Measurements from ENCODE around the gene RBMS3.
"Not testable (repeated sequence)": the region's sequence is repeated elsewhere in the genome, so short reads cannot be mapped to it uniquely, and the experiment has no call there.

RBMS3 gene

DNA sequence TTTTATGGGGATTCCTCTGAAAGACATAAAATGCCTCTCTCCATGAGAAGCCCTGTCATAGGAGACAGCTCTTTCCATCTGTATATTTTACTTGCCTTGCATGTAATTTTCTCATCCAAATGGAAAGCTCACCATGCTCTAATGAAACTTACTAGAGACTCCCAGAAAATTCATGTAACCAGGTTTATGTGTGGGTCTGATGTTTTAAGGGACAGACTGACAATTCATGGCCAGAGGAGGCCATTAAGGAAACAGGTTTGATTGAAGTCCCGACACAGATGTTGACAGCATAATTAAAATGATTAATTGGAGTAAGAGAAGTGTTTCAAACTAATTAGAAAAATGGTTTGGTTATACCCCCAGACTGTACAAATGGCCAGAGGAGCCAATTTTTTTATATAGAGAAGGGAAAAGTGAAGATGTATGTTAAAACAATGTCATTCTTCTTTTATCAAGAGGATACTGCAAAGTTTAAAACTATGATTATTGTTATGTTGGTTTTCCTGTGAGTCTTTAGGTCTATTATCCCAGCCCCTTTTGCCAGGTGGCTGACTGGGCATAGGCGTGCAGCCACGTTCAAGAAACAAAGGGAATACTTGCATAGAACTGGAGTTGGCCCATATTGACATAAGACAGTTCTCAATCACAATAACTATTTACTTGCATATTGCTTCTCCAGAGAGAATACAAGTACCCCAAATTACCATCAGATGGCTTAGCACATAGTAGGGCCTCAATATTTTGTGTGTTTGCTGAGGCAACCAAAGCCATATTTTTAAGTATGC lies 64.8 kb downstream of the RBMS3 start:
- DNase-seq, result no peak

DNA sequence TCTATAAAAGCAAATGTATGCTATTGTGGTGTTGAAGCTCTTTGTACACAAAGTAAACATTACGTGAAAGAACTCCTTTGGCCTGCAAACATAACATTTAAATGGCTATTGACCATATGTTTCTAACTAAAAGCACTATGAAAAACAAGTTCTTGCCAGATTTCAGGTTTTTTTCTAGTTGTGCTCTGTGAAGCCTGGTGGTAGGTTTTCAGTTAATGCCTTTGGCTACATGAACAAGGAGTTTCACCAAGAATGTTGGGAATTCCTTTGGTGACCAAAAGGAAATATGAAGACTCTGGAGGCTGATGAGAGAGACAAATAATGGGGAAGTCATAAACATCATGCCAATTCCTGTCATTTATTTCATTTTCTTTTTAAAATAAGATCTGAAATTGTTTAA lies 66.0 kb downstream of the RBMS3 start:
- no peak for DNase-seq

DNA sequence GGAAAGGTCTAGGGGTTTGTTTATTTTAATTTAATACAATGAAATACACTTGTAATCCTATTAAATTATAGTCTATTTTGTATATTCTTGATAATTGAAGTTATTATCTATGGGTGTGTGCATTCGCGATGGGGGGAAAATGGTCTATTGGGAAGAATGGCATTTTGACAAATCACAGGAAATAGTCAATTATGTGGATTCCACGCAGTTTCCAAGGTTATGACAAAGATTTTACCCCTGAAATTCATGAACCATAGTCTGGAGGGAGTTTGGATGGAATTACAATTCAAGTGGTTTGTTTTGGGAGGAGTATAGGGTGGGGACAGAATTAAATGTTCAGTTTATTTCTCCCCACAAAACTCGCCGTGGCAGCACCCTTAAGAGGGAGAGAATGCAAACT lies 66.5 kb downstream of the RBMS3 start:
- no peak for DNase-seq

DNA sequence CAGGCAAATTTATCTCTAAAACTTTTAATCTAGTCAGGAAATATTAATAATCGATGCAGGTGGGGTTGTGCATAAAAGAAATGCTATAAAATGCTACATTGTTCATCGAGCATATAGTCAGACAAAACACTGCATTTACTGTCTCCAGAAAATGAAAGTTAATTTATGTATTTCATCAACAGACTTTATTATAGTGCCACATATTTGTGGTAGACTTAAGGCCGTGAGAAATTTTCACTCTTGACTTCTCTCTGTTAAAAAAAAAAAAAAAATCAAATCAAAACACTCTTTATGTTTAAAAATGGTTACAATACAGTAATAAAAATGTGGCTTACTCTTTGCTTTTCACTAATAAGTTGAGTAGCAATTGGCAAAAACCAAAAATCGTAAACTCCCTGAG lies 67.4 kb downstream of the RBMS3 start:
- DNase-seq, result no peak

DNA sequence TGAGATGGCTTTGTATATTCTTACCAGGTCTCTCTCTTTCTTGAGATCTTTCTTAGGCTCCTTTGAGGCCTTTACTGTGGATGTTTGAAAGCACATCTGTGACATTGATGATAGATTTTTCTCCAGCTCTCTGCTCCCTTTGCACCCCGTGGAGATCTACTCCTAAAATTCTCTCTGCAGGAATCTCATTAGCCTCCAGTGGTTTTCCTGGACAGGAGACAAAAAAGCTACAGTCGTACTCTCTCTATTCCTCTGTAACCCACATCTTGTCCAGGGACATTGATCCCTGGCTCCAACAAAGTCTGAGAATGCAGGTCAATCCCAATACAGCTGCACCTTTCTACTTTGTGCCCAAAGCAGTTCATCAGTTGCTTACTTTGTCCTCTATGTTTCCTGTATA lies 68.2 kb downstream of the RBMS3 start:
- no peak for DNase-seq

DNA sequence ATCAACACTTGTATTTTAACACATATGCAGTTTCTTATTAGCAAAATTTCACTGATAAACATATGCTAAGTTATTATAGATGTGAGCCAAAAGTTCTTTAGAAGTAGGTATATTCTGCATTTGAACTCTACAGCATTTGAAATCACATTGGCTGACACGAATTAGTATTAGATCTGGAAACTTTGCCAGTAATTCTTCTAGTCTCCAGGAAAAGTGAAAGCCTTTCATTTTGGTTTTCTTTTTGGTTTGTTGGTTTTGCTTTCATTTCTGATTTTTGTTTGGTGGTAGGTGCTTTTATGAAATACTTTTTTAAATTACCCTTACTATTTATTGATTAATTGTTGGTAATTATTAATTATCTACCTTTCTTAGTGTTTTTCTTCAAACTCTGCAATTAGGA lies 72.9 kb downstream of the RBMS3 start:
- no peak for DNase-seq

DNA sequence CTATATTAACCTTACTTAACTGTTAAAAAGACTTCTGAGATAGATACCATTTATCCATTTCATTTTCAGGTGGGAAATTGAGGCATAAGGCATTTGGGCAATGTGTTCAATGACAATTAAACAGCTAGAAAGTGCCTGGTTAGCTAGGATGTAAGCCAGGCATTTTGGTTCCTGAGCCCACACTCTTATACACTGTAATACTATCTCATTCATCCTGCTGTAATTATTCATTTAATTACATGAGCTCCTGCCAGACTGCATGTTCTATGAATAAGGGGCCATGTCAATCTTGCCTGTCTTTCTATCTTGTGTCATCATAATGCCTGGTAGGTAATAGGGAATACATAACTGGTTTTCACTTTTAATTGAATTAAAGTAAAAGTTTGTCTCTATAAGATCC lies 74.0 kb downstream of the RBMS3 start:
- no peak for DNase-seq

DNA sequence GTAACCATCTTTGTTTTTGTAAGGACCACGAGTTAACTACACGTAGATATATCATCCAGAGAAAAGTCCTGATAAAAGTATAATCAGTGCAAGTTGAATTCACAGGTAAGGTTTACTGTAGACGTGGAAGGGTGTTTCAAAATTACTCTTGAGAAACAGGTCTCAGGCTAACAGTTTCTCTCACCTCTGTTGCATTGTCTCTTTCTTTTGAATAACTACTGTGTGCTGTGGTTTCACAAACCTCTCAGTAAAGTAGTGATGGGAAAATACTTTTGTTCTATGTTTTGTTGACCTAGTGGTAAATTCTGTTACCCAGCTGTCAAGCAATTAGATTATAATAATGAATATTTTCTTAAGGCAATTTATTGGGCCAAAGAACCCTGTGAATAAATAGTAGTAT lies 75.2 kb downstream of the RBMS3 start:
- no peak for DNase-seq

DNA sequence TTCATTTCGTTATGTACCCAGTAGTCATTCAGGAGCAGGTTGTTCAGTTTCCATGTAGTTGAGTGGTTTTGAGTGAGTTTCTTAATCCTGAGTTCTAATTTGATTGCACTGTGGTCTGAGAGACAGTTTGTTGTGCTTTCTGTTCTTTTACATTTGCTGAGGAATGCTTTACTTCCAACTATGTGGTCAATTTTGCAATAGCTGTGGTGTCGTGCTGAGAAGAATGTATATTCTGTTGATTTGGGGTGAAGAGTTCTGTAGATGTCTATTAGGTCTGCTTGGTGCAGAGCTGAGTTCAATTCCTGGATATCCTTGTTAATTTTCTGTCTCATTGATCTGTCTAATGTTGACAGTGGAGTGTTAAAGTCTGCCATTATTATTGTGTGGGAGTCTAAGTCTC lies 79.4 kb downstream of the RBMS3 start:
- not testable (repeated sequence) for DNase-seq

DNA sequence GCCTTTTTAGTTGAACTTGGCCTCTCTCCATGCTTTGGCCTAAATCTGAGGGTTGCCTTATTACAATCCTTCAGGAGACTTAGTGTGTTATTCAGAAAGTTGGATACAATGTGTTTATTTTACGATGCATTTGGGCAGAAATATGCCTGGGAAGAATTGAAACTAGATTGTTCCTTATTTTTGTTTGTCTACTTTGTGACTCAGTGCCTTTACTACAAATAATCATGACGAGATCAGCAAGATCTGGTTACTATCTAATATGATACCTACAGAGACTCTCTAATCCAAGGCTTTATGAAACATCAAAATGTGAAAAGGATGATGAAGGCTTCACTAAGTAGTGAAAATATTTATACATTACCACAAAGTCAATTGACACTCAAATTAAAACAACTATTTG lies 82.2 kb downstream of the RBMS3 start:
- DNase-seq, result no peak

DNA sequence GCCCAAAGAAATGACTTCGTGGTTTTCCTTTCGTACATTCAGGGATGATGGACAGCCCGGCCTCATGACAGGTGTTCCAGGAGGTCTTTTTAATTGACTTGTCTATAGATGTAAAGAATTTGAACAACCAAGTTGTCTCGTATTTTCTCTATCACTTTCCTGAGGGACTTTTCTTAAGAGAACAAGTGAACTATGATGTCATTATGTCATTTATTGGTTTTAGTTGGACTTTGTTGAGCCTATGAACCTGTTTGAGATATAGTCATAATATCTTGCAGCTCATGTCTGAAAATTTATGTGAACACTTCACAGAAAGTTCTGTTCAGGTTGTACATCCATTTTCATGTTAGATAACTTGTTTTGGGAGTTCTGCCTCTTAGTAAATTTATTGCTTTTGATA lies 89.2 kb downstream of the RBMS3 start:
- DNase-seq, result no peak

DNA sequence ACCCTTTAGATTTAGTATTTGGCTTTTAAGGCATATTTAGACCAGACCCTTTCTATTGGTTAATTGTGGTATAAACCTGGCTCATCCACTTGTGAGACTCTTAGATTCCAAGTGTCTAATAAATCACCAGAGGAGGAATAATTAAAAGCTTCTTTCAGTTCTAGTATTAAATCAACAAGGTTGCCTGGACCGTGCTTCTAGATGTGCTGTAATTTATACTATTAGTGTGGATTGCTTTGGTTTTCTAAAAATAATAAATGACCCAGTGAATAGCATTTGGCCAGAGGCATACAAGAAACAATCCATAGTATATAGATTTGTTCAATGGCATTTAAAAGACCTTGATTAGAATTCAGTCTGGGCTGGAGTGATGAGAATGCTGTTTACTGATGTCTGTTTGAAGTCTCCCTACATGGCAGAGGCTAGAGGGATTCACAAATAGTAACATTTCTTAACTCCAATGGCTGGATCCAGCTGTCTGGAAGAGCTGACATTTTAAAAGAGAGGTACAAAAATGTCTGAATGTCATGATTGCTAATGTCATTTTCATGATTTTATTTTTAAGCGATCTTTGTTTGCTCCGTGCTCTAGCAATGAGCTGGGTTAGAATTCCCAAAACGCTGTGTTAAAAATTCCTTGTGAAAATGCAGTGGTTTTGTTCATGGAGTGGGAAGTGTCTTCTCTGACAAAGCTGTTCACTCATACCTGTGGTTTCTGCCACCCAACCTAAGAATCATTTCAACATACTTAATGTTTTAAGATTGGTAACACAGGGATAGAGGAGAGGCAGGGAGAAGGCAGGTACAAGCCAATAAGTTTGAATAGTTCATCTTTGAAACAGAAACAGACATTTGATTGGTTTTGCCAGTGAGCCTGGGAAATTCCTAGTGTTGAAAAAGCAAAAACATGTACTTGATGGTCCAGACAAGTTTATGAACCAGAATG lies 89.9 kb downstream of the RBMS3 start:
- DNase-seq, result no peak

DNA sequence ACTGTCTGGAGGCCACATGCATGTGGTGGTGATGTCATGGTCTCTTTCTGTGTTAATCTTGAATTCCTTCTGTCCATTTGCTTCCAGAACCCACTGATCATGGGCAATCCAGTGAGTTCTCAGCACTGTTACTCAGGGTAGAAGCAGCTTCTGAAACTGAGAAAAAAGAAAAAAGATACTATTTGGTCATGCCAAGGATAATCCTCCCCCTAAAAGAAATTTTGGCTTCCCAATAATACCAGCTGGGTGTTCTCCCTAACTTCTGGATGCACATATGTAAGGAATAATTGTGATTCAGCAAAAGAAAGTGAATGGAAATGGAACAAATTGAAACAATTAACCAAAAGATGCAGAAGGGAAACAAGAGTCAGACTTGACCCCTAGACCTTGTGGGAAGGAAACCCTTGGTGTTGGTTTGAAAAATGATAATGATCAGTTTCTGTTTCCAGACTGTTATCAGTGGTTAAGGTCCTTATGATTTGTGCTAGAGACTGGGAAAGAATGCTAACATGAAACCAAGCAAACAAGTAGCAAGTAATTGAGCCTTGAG lies 92.3 kb downstream of the RBMS3 start:
- DNase-seq, result no peak

DNA sequence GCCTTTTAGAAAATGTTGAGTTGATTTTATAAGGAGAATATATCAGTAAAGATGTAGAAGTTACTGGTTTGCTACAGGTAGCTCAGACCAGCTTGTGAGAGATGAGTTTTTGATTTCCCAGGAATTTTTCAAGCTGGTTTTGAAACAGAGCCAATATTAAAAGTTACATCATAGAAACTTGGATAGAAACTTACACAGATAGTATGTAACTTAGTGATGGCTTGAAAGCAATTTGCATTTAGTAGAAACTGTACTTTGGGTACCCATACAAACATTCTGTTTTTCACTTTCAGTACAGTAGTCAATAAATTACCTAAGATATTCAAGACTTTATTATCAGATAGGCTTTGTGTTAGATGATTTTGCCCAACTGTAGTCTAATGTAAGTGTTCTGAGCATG lies 93.4 kb downstream of the RBMS3 start:
- no peak for DNase-seq

DNA sequence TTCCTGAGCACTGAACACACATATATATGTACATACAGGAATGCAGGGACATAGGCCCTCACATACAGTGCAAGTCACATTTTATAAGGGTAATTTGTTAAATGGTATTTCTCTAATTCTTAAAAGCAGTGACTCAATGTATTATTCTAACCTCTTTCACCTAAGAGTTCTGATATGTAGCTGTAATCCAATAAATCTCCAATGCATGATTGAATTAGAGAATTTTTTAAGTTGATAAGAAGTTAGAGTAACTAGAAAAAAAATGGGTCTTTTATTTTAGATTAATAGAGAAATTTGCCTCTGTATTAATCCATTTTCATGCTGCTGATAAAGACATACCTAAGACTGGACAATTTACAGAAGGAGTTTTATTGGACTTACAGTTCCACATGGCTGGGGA lies 98.2 kb downstream of the RBMS3 start:
- no peak for DNase-seq

DNA sequence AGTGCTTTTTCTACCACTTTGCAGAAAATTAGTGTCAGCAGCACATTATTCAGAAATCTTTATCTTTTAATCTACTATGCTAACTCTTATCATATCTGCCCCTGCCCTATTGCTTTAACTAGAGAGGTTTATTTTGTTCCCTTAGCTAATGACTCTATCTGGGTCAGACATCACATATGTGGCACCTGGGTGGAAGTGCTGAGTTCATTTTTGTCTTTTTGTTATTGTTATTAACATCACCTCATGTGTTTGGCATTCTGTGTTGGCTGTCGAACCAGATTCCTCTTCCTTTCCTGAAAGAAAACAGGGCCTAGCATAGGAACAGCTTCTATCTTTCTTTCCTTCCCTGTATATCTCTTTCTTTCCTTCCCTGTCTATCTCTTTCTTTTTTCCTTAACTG lies 100.7 kb downstream of the RBMS3 start:
- DNase-seq, result no peak

DNA sequence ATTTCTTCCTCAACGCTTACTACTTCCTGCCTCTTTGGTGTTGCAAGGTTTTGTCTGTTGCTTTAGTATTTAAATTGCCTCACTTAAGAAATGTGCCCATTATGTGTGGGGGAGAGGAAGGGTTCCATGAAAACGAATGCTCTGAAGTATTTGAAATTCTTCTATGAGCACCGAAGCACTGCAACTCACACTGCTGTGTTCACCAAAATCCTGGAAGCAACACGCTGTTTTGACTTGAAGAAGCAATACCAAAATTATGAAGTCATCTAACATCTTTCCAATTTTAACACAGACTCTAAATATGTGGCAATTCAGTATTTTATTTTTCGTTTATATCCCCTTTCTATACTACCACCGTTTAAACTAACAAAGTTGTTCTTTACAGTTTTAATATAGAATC lies 101.5 kb downstream of the RBMS3 start:
- DNase-seq, result no peak

DNA sequence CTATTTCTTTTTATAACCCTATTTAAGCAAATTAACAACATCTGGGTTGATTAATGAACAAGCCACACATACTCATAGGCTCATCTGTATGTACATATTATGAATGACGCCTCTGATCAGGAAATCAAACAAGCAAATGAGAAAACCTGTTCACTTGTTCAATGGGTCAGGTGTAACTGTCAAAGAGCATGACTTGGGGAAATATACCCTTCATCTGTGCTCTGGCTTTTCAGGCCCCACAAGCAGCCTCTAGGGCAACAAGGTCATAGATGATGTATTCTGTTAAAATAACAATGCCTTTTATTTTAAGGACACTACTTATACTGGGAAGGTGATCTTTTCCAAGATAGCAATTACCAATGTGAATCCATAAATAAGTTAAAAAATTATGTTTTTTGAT lies 102.0 kb downstream of the RBMS3 start:
- DNase-seq, result no peak

DNA sequence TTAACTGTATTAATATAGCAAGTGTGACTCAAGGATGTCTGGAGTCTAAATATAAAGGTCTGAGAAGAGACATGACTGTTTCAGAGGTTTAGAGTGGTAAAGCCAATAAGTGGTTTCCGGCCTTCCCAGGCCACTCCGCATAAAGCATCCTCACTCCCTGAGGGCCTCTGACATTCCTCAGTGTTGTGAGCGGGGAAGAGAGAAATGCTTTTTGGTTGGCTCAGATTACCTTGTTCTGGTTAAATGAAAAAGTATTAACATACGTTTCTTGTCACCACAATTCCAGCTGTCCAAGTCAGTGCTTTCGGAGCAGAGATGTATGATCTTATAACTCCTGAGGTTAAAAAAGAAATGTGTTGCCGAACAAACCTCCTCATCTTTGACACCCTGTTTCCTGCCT lies 103.8 kb downstream of the RBMS3 start:
- no peak for DNase-seq

DNA sequence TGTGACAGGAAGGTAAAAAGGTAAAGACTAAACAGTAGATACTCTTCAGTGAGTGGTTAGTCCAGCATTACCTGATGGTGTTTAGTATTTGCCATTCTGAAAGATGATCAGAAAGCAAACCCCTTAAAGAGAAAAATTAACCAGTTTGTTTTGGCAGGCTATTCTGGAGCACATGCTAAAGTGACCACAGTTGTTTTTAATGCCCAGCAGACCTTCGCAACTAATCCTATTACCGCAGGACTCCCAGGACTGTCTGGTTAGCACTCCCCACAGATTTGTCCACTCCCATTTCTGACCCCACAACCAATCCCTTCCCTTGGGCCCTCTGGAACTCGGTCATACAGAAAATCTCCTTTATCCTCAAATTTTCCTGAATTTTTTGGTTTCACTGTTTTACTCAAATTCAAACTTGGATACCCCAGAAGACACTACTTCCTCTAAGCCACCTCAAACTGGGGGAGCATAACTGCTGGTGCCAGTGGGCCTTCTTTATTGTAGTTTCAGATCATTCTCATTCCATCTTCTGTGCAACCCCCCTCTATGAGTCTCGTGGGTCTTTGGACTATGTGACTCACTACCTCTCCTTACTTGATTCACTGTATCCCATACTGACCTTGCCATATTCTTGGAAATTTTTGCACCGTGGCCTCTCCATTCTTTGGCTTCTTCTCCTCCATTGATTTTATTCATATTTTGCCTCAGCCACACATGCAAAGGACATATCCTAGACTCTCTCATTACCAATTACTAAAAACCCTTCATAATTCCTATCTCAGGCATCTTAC lies 104.4 kb downstream of the RBMS3 start:
- DNase-seq, result no peak

DNA sequence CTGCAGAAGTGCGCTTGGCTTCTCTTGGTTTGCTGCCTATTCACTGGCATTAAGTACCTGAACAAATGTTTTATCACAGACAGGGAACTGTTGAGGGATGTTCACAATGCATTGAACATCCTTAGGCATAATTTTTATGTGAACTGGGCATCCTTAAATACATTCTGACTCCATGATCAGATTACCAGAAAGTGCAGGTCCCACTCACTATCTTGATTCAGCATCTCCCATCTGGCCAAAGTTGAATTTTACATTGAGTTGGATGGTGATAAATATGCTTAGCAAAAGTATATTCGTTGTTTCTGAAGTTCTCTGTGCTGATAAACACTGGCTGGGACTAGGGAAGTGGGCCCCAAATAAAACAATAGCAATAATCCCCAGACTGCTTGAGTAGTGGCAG lies 108.5 kb downstream of the RBMS3 start:
- DNase-seq, result no peak

DNA sequence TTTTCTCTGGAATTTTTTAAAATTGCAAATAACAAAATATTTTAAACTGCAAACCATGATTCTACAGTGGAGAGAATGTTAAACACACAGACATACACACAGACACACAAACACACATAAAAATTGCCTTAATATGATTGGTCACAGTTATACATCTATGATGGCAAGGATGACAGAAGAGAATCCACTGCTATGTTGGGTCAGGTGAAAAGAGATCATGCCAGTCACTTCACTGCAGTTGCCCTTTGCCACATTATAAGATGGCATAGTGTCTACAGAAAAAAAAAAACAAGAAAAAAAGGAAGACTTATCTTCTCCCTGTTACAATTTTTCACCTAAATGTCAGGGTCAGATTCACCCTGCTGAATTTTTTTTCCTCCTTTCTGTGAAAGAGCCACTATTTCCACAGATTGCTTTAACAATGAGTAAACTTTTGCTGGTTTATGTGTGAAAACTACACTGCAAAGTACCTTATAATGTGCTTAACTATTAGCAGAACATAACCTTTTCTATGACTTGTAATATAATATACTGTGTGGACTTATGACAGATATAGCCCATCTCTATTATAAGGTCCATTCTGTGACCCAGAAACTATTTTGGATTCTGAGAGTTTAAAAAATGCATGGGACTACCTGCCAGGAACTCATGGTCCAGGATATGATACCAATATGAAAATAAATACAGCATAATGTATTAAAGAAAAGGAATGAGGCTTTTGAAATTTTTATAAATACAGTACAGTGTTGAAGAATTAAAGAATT lies 111.9 kb downstream of the RBMS3 start:
- no peak for DNase-seq

All from NCI-H774 (cell line).